GM23338 (cell line): Measurements from ENCODE around the gene NDUFA6. TPM values are rescaled to one million over a fixed set of nuclear protein-coding genes. Genes with fewer than 3 reads are reported as not detected.

Experiments used
- ATAC-seq: fragments of 200-7000 bp; cut with Tn5 transposase; 3 replicates; pipeline ENCODE4 v1.9.1; 2020
- DNase-seq: peaks from one replicate; pipeline ENCODE4 v3.0.0-alpha.2; 2015; ENCODE audit warnings: low spot score
- H2AFZ ChIP-seq: fragments of 200-600 bp; sonication (generic); 2 replicates; pipeline ENCODE4 v1.8.0; 2016; ENCODE audit warnings: antibody characterized with exemption, mild to moderate bottlenecking, moderate library complexity
- H3F3A ChIP-seq: fragments of 200-600 bp; sonication (generic); replicated peaks from 2 replicates; pipeline ENCODE4 v1.8.0; 2017; ENCODE audit warnings: antibody characterized with exemption, mixed run types, low read depth
- H3K27ac ChIP-seq: fragments of 200-600 bp; sonication (generic); 2 replicates; pipeline ENCODE4 v1.6.1; 2016; ENCODE audit warnings: low read depth
- H3K27me3 ChIP-seq: fragments of 200-600 bp; sonication (generic); 2 replicates; pipeline ENCODE4 v1.8.0; 2016; ENCODE audit warnings: mild to moderate bottlenecking, mixed run types, moderate library complexity; ENCODE audit not compliant: insufficient read depth
- H3K36me3 ChIP-seq: fragments of 200-600 bp; sonication (generic); 2 replicates; pipeline ENCODE4 v1.8.0; 2016; ENCODE audit warnings: mild to moderate bottlenecking; ENCODE audit not compliant: insufficient read depth
- H3K4me1 ChIP-seq: fragments of 200-600 bp; sonication (generic); 2 replicates; pipeline ENCODE4 v1.8.0; 2016; ENCODE audit warnings: mild to moderate bottlenecking, moderate library complexity; ENCODE audit not compliant: insufficient read depth
- H3K4me2 ChIP-seq: fragments of 200-600 bp; sonication (generic); 2 replicates; pipeline ENCODE4 v1.7.1; 2017; ENCODE audit warnings: mixed run types
- H3K4me3 ChIP-seq: fragments of 200-600 bp; sonication (generic); 2 replicates; pipeline ENCODE4 v1.6.1; 2016; ENCODE audit warnings: mixed run types
- H3K79me2 ChIP-seq: fragments of 200-600 bp; sonication (generic); replicated peaks from 2 replicates; pipeline ENCODE4 v1.8.0; 2017; ENCODE audit warnings: mild to moderate bottlenecking; ENCODE audit not compliant: insufficient read depth
- H3K9me2 ChIP-seq: fragments of 200-600 bp; sonication (generic); 2 replicates; pipeline ENCODE4 v1.8.0; 2017; ENCODE audit not compliant: insufficient read depth
- H4K20me1 ChIP-seq: fragments of 200-600 bp; sonication (generic); replicated peaks from 2 replicates; pipeline ENCODE4 v1.8.0; 2017; ENCODE audit warnings: mild to moderate bottlenecking; ENCODE audit not compliant: insufficient read depth
- H3K27ac Mint-ChIP-seq: 2 replicates; pipeline ENCODE4 v1.8.0; 2020; ENCODE audit warnings: inconsistent platforms, mild to moderate bottlenecking, moderate library complexity, mixed read lengths
- H3K27me3 Mint-ChIP-seq: 3 replicates; pipeline ENCODE4 v1.8.0; 2022; ENCODE audit warnings: low read depth, mild to moderate bottlenecking, moderate library complexity, mixed read lengths, inconsistent platforms; ENCODE audit not compliant: insufficient read depth, poor library complexity
- H3K36me3 Mint-ChIP-seq: 3 replicates; pipeline ENCODE4 v1.8.0; 2021; ENCODE audit warnings: low read depth, mild to moderate bottlenecking, inconsistent platforms, moderate library complexity, mixed read lengths
- H3K4me1 Mint-ChIP-seq: 3 replicates; pipeline ENCODE4 v1.8.0; 2020; ENCODE audit warnings: mild to moderate bottlenecking, inconsistent platforms, mixed read lengths
- H3K4me3 Mint-ChIP-seq: 3 replicates; pipeline ENCODE4 v1.8.0; 2021; ENCODE audit warnings: moderate library complexity, mild to moderate bottlenecking, inconsistent platforms, mixed read lengths
- H3K9me3 Mint-ChIP-seq: 3 replicates; pipeline ENCODE4 v1.8.0; 2020; ENCODE audit warnings: moderate library complexity, mild to moderate bottlenecking, inconsistent platforms, mixed read lengths
- CREB1 ChIP-seq: fragments of 250-450 bp; sonication (Bioruptor Pico); IDR thresholded peaks from 2 replicates; pipeline ENCODE4 v1.5.0; 2020; ENCODE audit warnings: low read depth, mild to moderate bottlenecking, moderate library complexity
- CTCF ChIP-seq, 2 experiments: fragments of 200-600 bp in 1 of 2; sonication (generic) in 1 of 2; conservative IDR thresholded peaks; 2 replicates each; pipeline versions ENCODE4 v1.5.1 to v1.6.1; 2016 to 2017; ENCODE audit warnings: antibody characterized with exemption in 2 of 2, low read depth in 2 of 2, mild to moderate bottlenecking in 2 of 2, moderate library complexity in 1 of 2
- EZH2 ChIP-seq: fragments of 200-600 bp; sonication (generic); IDR thresholded peaks from one replicate; pipeline ENCODE4 v1.8.0; 2017; ENCODE audit warnings: antibody characterized with exemption, mild to moderate bottlenecking, low read depth; ENCODE audit not compliant: unreplicated experiment
- EZH2phosphoT487 ChIP-seq: fragments of 200-600 bp; sonication (generic); IDR thresholded peaks from one replicate; pipeline ENCODE4 v1.8.1; 2018; ENCODE audit warnings: antibody characterized with exemption; ENCODE audit not compliant: unreplicated experiment
- JUNB ChIP-seq: IDR thresholded peaks from one replicate; pipeline ENCODE4 v1.6.1; 2016; ENCODE audit warnings: antibody characterized with exemption; ENCODE audit not compliant: unreplicated experiment
- NANOG ChIP-seq: IDR thresholded peaks from 2 replicates; pipeline ENCODE4 v1.6.1; 2016; ENCODE audit warnings: antibody characterized with exemption, borderline replicate concordance
- REST ChIP-seq: IDR thresholded peaks from one replicate; pipeline ENCODE4 v1.6.1; 2018; ENCODE audit warnings: antibody characterized with exemption; ENCODE audit not compliant: unreplicated experiment
- STAT1 ChIP-seq: IDR thresholded peaks from one replicate; pipeline ENCODE4 v1.6.1; 2016; ENCODE audit warnings: antibody characterized with exemption; ENCODE audit not compliant: unreplicated experiment
- ZNF114 ChIP-seq: fragments of 250-450 bp; sonication (Bioruptor Pico); IDR thresholded peaks from 2 replicates; pipeline ENCODE4 v1.5.0; 2020; ENCODE audit warnings: mild to moderate bottlenecking, moderate library complexity
- ZNF331 ChIP-seq: fragments of 250-450 bp; sonication (Bioruptor Pico); IDR thresholded peaks from 2 replicates; pipeline ENCODE4 v1.5.0; 2020; ENCODE audit warnings: low read depth, mild to moderate bottlenecking, moderate library complexity
- polyA plus RNA-seq: library from polyadenylated mRNA; unstranded; fragments of >200 nt; fragmentation: Nextera tagmentation; extraction: Ambion mirVana; gene quantifications from 2 replicates; pipeline ENCODE4 v1.2.1, GENCODE V29; 2016
- total RNA-seq: library from RNA; depleted of rRNA; stranded (reverse); fragments of >200 nt; shearing (Covaris generic); gene quantifications from 2 replicates; pipeline ENCODE4 v1.2.3, GENCODE V29; 2014
- TF ChIP-seq, protein P1 (sequence below): fragments of 250-450 bp; sonication (Bioruptor Pico); IDR thresholded peaks from 2 replicates; pipeline ENCODE4 v1.5.0; 2020; ENCODE audit warnings: mild to moderate bottlenecking, moderate library complexity

The NDUFA6 gene
- total and polyA plus RNA-seq, 2 experiments from 2014 or later, result 69.8 to 433 TPM

GRCh38 chr22:42056757-42057511 lies 33.6 kb downstream of the NDUFA6 start:
- Histone ChIP-seq H4K20me1 (no peaks in the 10 kb centered on the region), H3K79me2 (no peaks in the 10 kb centered on the region), H3K4me2 (no peak overlapping the region), H3F3A (no peaks in the 10 kb centered on the region), H3K36me3 (0 out of 2 replicates have a peak, but pooled peaks cover 2% of the 10 kb centered on the region), H2AFZ (no peak overlapping the region), H3K27me3 (no peaks in the 10 kb centered on the region), H3K4me1 (no peaks in the 10 kb centered on the region), H3K4me3 (no peak overlapping the region), H3K9me2 (0 out of 2 replicates have a peak, but pooled peaks cover 5% of the 10 kb centered on the region), H3K27ac (no peak overlapping the region)
- TF ChIP-seq EZH2 (no peak), ZNF331 (CRISPR knock-in tag) (no peak), JUNB (no peak), EZH2phosphoT487 (no peak), REST (no peak), ZNF114 (no peak), NANOG (no peak), STAT1 (no peak), CTCF (conservative IDR thresholded peaks at IDR 0.05; ENCODE audit: low read depth in 2 of 2) (no peak), CREB1 (CRISPR knock-in tag) (no peak)
- TF ChIP-seq, protein P1, sequence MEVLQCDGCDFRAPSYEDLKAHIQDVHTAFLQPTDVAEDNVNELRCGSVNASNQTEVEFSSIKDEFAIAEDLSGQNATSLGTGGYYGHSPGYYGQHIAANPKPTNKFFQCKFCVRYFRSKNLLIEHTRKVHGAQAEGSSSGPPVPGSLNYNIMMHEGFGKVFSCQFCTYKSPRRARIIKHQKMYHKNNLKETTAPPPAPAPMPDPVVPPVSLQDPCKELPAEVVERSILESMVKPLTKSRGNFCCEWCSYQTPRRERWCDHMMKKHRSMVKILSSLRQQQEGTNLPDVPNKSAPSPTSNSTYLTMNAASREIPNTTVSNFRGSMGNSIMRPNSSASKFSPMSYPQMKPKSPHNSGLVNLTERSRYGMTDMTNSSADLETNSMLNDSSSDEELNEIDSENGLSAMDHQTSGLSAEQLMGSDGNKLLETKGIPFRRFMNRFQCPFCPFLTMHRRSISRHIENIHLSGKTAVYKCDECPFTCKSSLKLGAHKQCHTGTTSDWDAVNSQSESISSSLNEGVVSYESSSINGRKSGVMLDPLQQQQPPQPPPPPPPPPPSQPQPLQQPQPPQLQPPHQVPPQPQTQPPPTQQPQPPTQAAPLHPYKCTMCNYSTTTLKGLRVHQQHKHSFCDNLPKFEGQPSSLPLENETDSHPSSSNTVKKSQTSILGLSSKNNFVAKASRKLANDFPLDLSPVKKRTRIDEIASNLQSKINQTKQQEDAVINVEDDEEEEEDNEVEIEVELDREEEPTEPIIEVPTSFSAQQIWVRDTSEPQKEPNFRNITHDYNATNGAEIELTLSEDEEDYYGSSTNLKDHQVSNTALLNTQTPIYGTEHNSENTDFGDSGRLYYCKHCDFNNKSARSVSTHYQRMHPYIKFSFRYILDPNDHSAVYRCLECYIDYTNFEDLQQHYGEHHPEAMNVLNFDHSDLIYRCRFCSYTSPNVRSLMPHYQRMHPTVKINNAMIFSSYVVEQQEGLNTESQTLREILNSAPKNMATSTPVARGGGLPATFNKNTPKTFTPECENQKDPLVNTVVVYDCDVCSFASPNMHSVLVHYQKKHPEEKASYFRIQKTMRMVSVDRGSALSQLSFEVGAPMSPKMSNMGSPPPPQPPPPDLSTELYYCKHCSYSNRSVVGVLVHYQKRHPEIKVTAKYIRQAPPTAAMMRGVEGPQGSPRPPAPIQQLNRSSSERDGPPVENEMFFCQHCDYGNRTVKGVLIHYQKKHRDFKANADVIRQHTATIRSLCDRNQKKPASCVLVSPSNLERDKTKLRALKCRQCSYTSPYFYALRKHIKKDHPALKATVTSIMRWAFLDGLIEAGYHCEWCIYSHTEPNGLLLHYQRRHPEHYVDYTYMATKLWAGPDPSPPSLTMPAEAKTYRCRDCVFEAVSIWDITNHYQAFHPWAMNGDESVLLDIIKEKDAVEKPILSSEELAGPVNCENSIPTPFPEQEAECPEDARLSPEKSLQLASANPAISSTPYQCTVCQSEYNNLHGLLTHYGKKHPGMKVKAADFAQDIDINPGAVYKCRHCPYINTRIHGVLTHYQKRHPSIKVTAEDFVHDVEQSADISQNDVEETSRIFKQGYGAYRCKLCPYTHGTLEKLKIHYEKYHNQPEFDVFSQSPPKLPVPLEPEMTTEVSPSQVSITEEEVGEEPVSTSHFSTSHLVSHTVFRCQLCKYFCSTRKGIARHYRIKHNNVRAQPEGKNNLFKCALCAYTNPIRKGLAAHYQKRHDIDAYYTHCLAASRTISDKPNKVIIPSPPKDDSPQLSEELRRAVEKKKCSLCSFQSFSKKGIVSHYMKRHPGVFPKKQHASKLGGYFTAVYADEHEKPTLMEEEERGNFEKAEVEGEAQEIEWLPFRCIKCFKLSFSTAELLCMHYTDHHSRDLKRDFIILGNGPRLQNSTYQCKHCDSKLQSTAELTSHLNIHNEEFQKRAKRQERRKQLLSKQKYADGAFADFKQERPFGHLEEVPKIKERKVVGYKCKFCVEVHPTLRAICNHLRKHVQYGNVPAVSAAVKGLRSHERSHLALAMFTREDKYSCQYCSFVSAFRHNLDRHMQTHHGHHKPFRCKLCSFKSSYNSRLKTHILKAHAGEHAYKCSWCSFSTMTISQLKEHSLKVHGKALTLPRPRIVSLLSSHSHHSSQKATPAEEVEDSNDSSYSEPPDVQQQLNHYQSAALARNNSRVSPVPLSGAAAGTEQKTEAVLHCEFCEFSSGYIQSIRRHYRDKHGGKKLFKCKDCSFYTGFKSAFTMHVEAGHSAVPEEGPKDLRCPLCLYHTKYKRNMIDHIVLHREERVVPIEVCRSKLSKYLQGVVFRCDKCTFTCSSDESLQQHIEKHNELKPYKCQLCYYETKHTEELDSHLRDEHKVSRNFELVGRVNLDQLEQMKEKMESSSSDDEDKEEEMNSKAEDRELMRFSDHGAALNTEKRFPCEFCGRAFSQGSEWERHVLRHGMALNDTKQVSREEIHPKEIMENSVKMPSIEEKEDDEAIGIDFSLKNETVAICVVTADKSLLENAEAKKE (CRISPR knock-in tag), result no peak
- no peak for ATAC-seq
- Mint-ChIP-seq H3K4me1 (no peaks in the 10 kb centered on the region), H3K36me3 (peaks cover 42% of the 10 kb centered on the region), H3K4me3 (no peak overlapping the region), H3K27ac (no peak overlapping the region), H3K9me3 (peaks cover 23% of the 10 kb centered on the region), H3K27me3 (no peaks in the 10 kb centered on the region)
- no peak for DNase-seq
